IMR-90 (cell line): ENCODE data around the gene SEMA5A. TPM values are rescaled to one million over a fixed set of nuclear protein-coding genes. Genes with fewer than 3 reads are reported as not detected.
A peak's percentile ranks its signal among the peaks of the same experiment; 100 is the strongest.

Experiments
- ATAC-seq: fragments of 200-7000 bp; cut with Tn5 transposase; 2 replicates; pipeline ENCODE4 v1.9.1; 2020; ENCODE audit warnings: low read depth, mild to moderate bottlenecking, moderate library complexity
- BruUV-seq: library from RNA; stranded (reverse); fragments of 400-500 nt; replicated peaks from 2 replicates; lab custom pipeline; 2021; lab: Mats Ljungman, UMichigan
- CTCF ChIA-PET: fragments of 300-600 bp; formaldehyde crosslinking; extraction: SDS; loops from one replicate; lab custom pipeline; 2021; ENCODE audit warnings: antibody characterized with exemption; lab: Yijun Ruan, JAX
- POLR2A ChIA-PET: fragments of 300-600 bp; sonication (Branson Sonifier 250); formaldehyde crosslinking; loops from one replicate; lab custom pipeline; 2022; ENCODE audit warnings: antibody characterized with exemption; ENCODE audit not compliant: unreplicated experiment; lab: Charles Lee
- DNase-seq: peaks from one replicate; pipeline ENCODE4 v3.0.0; 2013
- H2AFZ ChIP-seq: replicated peaks from 2 replicates; pipeline ENCODE3; 2013; ENCODE audit warnings: low read length, mild to moderate bottlenecking; ENCODE audit not compliant: poor library complexity
- H2AK5ac ChIP-seq: 2 replicates; pipeline ENCODE4 v1.6.1; 2013; ENCODE audit warnings: low read depth, low read length, inconsistent platforms
- H2AK9ac ChIP-seq: replicated peaks from 2 replicates; pipeline ENCODE3; 2013; ENCODE audit warnings: mild to moderate bottlenecking, low read depth, low read length, moderate library complexity; ENCODE audit not compliant: poor library complexity
- H2BK120ac ChIP-seq: 2 replicates; pipeline ENCODE4 v1.6.1; 2013; ENCODE audit warnings: low read depth, low read length, inconsistent platforms
- H2BK15ac ChIP-seq: 3 replicates; pipeline ENCODE4 v1.6.1; 2013; ENCODE audit warnings: low read depth, low read length, inconsistent platforms
- H2BK20ac ChIP-seq: 2 replicates; pipeline ENCODE4 v1.6.1; 2013; ENCODE audit warnings: low read depth, mild to moderate bottlenecking, inconsistent platforms, low read length, moderate library complexity
- H2BK5ac ChIP-seq: 2 replicates; pipeline ENCODE4 v1.6.1; 2013; ENCODE audit warnings: mild to moderate bottlenecking, low read depth, low read length, inconsistent platforms; ENCODE audit not compliant: poor library complexity, severe bottlenecking
- H3K14ac ChIP-seq: replicated peaks from 2 replicates; pipeline ENCODE4 v1.6.1; 2013; ENCODE audit warnings: low read depth, low read length, inconsistent platforms
- H3K18ac ChIP-seq: 2 replicates; pipeline ENCODE4 v1.6.1; 2013; ENCODE audit warnings: low read depth, low read length, control low read depth
- H3K23ac ChIP-seq: 2 replicates; pipeline ENCODE4 v1.6.1; 2013; ENCODE audit warnings: low read depth, low read length, inconsistent platforms
- H3K27ac ChIP-seq: 2 replicates; pipeline ENCODE4 v1.5.1; 2013; ENCODE audit warnings: mild to moderate bottlenecking, control low read depth, low read length; ENCODE audit not compliant: insufficient read depth
- H3K27me3 ChIP-seq: 2 replicates; pipeline ENCODE4 v1.6.1; 2013; ENCODE audit warnings: low read length; ENCODE audit not compliant: control insufficient read depth, insufficient read depth
- H3K36me3 ChIP-seq: 2 replicates; pipeline ENCODE4 v1.6.1; 2013; ENCODE audit warnings: low read length, mixed read lengths; ENCODE audit not compliant: control insufficient read depth, insufficient read depth
- H3K4ac ChIP-seq: 2 replicates; pipeline ENCODE4 v1.6.1; 2013; ENCODE audit warnings: low read depth, low read length, inconsistent platforms
- H3K4me1 ChIP-seq: 2 replicates; pipeline ENCODE4 v1.6.1; 2013; ENCODE audit warnings: low read length, mixed read lengths; ENCODE audit not compliant: control insufficient read depth, insufficient read depth
- H3K4me2 ChIP-seq: 2 replicates; pipeline ENCODE4 v1.6.1; 2013; ENCODE audit warnings: low read depth, mild to moderate bottlenecking, control low read depth, low read length, moderate library complexity
- H3K4me3 ChIP-seq: 2 replicates; pipeline ENCODE4 v1.5.1; 2013; ENCODE audit warnings: low read depth, mild to moderate bottlenecking, control low read depth, low read length, moderate library complexity; ENCODE audit not compliant: insufficient read depth
- H3K56ac ChIP-seq: 2 replicates; pipeline ENCODE4 v1.6.1; 2013; ENCODE audit warnings: low read length, inconsistent platforms; ENCODE audit not compliant: insufficient read depth; ENCODE audit errors: extremely low read depth
- H3K79me1 ChIP-seq, 2 experiments: 2 replicates each; pipeline ENCODE4 v1.6.1; 2013; ENCODE audit warnings: low read length in 2 of 2, inconsistent platforms in 1 of 2, low read depth in 1 of 2
- H3K9ac ChIP-seq: 2 replicates; pipeline ENCODE4 v1.6.1; 2013; ENCODE audit warnings: low read depth, low read length, control low read depth
- H3K9me1 ChIP-seq: 2 replicates; pipeline ENCODE4 v1.6.1; 2013; ENCODE audit warnings: low read length, inconsistent platforms; ENCODE audit not compliant: insufficient read depth
- H3K9me3 ChIP-seq: 2 replicates; pipeline ENCODE4 v1.6.1; 2013; ENCODE audit warnings: low read length; ENCODE audit not compliant: control insufficient read depth, insufficient read depth
- H4K20me1 ChIP-seq: 2 replicates; pipeline ENCODE4 v1.6.1; 2013; ENCODE audit warnings: low read length, inconsistent platforms; ENCODE audit not compliant: insufficient read depth
- H4K5ac ChIP-seq: 2 replicates; pipeline ENCODE4 v1.6.1; 2013; ENCODE audit warnings: mild to moderate bottlenecking, low read depth, low read length, control low read depth
- H4K8ac ChIP-seq, 2 experiments: 2 replicates each; pipeline ENCODE4 v1.6.1; 2013; ENCODE audit warnings: low read depth in 2 of 2, low read length in 2 of 2, control low read depth in 1 of 2, inconsistent platforms in 1 of 2
- H4K91ac ChIP-seq: 2 replicates; pipeline ENCODE4 v1.6.1; 2013; ENCODE audit warnings: low read depth, low read length, inconsistent platforms; ENCODE audit not compliant: insufficient read depth
- CHD1 ChIP-seq: IDR thresholded peaks from 2 replicates; pipeline ENCODE4 v1.6.1; 2012; ENCODE audit warnings: low read depth, low read length, improper control_type of control experiment
- FOS ChIP-seq: fragments of 150-350 bp; IDR thresholded peaks from 2 replicates; pipeline ENCODE4 v1.6.1; 2016; ENCODE audit warnings: low read depth, low read length
- WGBS, 2 experiments: methylation state at CpG; one replicate each; pipeline versions ENCODE4 v1.1.5 to v1.1.7; 2013; ENCODE audit warnings: missing lambda C conversion rate in 2 of 2; ENCODE audit not compliant: insufficient read length in 1 of 2; ENCODE audit errors: extremely low coverage in 2 of 2; 5-methylcytosine and 5-hydroxymethylcytosine counted together
- dilution Hi-C: fragments of 300-500 bp; cut with HindIII; formaldehyde crosslinking; loops from one replicate; pipeline ENCODE4 v1.14.3; 2018; ENCODE audit warnings: low sequenced_read_pairs; ENCODE audit not compliant: unreplicated experiment
- in situ Hi-C: fragments of 300-500 bp; cut with MboI; formaldehyde crosslinking; loops from 3 replicates; pipeline ENCODE4 v1.14.3; 2019; ENCODE audit warnings: low sequenced_read_pairs, inconsistent platforms, mixed read lengths
- intact Hi-C: fragments of 100-400 bp; cut with micrococcal nuclease; formaldehyde crosslinking; loops from 2 replicates; pipeline ENCODE4 v1.10.0; 2022
- polyA plus RNA-seq, 3 experiments: library from polyadenylated mRNA; depleted of rRNA; stranded (reverse); fragments of >200 nt; gene quantifications; 2 replicates each; pipeline ENCODE4 v1.2.3, GENCODE V29; 2012; ENCODE audit warnings: low replicate concordance in 1 of 3
- total RNA-seq: library from RNA; depleted of rRNA; stranded (reverse); fragments of >200 nt; gene quantifications from 2 replicates; pipeline ENCODE4 v1.2.3, GENCODE V29; 2012

Gene SEMA5A
- total and polyA plus RNA-seq, 2 of the 4 experiments (the other 2 are of a cell fraction), result 8.2 to 9.9 TPM

GRCh38 chr5:9441610-9442009 is 104.3 kb downstream of the SEMA5A start:
- peaks cover 9% of the 10 kb centered on the region; the same call in 1 of the 2 replicates for H4K20me1 ChIP-seq
- H4K8ac ChIP-seq, result peak overlapping the region in 1 of 2 experiments; percentile 50; a peak in 1 of 4 replicates
- peak overlapping the region; percentile 21 for H2BK5ac ChIP-seq
- H4K91ac ChIP-seq, result peak overlapping the region; percentile 37
- TF ChIP-seq CHD1 (no peak), FOS (0 out of 2 replicates have a peak, but pooled peaks have one; percentile 4)
- H4K5ac ChIP-seq, result no peak overlapping the region
- dilution Hi-C loops (no loop called here), intact Hi-C loops (no loop called here), in situ Hi-C loops (no loop called here)
- H3K27ac ChIP-seq, result no peak overlapping the region
- H2BK20ac ChIP-seq, result peak overlapping the region; percentile 50
- no peak for ATAC-seq
- H2BK120ac ChIP-seq, result peak overlapping the region; percentile 39; the same call in 1 of the 2 replicates
- H3K27me3 ChIP-seq, result no peaks in the 10 kb centered on the region
- H3K9me3 ChIP-seq, result no peaks in the 10 kb centered on the region
- peak overlapping the region; percentile 49 for H3K4ac ChIP-seq
- no peak overlapping the region for H2AFZ ChIP-seq
- WGBS, 2 experiments, result 50% methylated on average over 1 of the region's 2 CpGs; no CpG with 5 or more reads in 1 of the 2 experiments
- no peak overlapping the region for H3K9ac ChIP-seq
- no peak overlapping the region for H3K4me2 ChIP-seq
- H3K79me1 ChIP-seq, result peaks cover 18 to 71% of the 10 kb centered on the region in 2 experiments; a peak in 3 of 4 replicates
- peak overlapping the region; percentile 27; the same call in 1 of the 2 replicates for H3K14ac ChIP-seq
- no peak overlapping the region for H2AK9ac ChIP-seq
- ChIA-PET POLR2A (no interaction called here), CTCF (no interaction called here)
- H2BK15ac ChIP-seq, result peak overlapping the region; percentile 72; the same call in 2 of the 3 replicates
- H3K9me1 ChIP-seq, result peaks cover 32% of the 10 kb centered on the region; the same call in 1 of the 2 replicates
- peak overlapping the region; percentile 89 for H2AK5ac ChIP-seq
- H3K4me3 ChIP-seq, result no peak overlapping the region
- DNase-seq, result peak; percentile 55
- H3K36me3 ChIP-seq, result peaks cover 4% of the 10 kb centered on the region; the same call in 1 of the 2 replicates
- peak overlapping the region; percentile 32; the same call in 1 of the 2 replicates for H3K23ac ChIP-seq
- no peak overlapping the region for H3K18ac ChIP-seq
- BruUV-seq, result no TSS peak
- no peak overlapping the region for H3K56ac ChIP-seq
- H3K4me1 ChIP-seq, result peaks cover 22% of the 10 kb centered on the region
